Measurements from ENCODE around the gene FAM171A1. TPM values are rescaled to one million over a fixed set of nuclear protein-coding genes. Genes with fewer than 3 reads are reported as not detected.

Gene FAM171A1
- total and polyA plus RNA-seq, 4 donors, result 3.4 to 23.5 (median 9.7) TPM

DNA sequence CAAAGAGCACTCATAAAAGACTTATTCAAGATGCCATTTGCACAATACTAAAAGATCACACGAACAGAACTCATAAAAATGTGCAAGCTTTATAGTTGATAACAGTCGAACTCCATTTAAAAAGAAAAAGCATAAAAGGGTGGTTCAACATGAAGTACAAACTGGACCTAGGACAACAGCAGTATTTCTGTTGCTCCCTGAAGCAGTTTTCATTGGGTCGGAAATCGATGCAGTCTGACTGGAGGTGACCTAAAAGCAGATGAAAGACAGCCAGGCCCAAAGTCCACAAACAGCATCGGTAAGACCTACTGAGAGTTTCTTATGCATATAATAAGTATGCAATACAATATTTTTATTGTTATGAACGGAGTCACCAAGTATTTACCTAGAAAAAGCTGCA, 23.9 kb downstream of the FAM171A1 start:
- no peak overlapping the region for H3K9ac ChIP-seq (ENCODE audit: insufficient read depth in 1 of 2, low read length in 2 of 2)
- 80 to 92% methylated on average over 6 of the region's 6 CpGs for WGBS, 2 donors
- TF ChIP-seq, protein P1, sequence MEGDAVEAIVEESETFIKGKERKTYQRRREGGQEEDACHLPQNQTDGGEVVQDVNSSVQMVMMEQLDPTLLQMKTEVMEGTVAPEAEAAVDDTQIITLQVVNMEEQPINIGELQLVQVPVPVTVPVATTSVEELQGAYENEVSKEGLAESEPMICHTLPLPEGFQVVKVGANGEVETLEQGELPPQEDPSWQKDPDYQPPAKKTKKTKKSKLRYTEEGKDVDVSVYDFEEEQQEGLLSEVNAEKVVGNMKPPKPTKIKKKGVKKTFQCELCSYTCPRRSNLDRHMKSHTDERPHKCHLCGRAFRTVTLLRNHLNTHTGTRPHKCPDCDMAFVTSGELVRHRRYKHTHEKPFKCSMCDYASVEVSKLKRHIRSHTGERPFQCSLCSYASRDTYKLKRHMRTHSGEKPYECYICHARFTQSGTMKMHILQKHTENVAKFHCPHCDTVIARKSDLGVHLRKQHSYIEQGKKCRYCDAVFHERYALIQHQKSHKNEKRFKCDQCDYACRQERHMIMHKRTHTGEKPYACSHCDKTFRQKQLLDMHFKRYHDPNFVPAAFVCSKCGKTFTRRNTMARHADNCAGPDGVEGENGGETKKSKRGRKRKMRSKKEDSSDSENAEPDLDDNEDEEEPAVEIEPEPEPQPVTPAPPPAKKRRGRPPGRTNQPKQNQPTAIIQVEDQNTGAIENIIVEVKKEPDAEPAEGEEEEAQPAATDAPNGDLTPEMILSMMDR (IDR thresholded peaks at IDR 0.05; ENCODE audit: control extremely low read depth, extremely low read depth), result no peak

GRCh38 chr10:15346440-15347141, 24.5 kb downstream of the FAM171A1 start:
- no peaks in the 10 kb centered on the region for H3K27me3 ChIP-seq (ENCODE audit: control insufficient read depth in 3 of 3, insufficient read depth in 3 of 3, low read length in 2 of 3)
- ATAC-seq (ENCODE audit: insufficient read depth, low FRiP score) (no peak), DNase-seq (peak in 2 of 3 donors; percentile 53 to 70)
- WGBS, 2 donors, result 52 to 76% methylated on average over 8 of the region's 8 CpGs
- H3K4me1 ChIP-seq (ENCODE audit: control insufficient read depth in 5 of 5, insufficient read depth in 5 of 5, low read length in 5 of 5), result peaks cover 0 to 59% (median 15%) of the 10 kb centered on the region in 5 donors
- no peak overlapping the region for H3K9ac ChIP-seq (ENCODE audit: insufficient read depth in 1 of 2, low read length in 2 of 2)
- H3K36me3 ChIP-seq (ENCODE audit: control insufficient read depth in 4 of 4, insufficient read depth in 4 of 4, low read length in 4 of 4), result no peaks in the 10 kb centered on the region
- no peaks in the 10 kb centered on the region for H3K9me3 ChIP-seq (ENCODE audit: control insufficient read depth in 4 of 4, insufficient read depth in 3 of 4, low read length in 3 of 4)
- H3K27ac ChIP-seq (ENCODE audit: low read depth in 1 of 2, low read length in 1 of 2), result no peak overlapping the region
- TF ChIP-seq, protein P1 (IDR thresholded peaks at IDR 0.05; ENCODE audit: control extremely low read depth, extremely low read depth), result no peak
- no peak overlapping the region for H3K4me3 ChIP-seq

More for the DNA sequence above, 23.9 kb downstream of the FAM171A1 start:
- Histone ChIP-seq H3K4me3 (no peak overlapping the region), H3K27ac (ENCODE audit: low read depth in 1 of 2, low read length in 1 of 2) (no peak overlapping the region), H3K27me3 (ENCODE audit: control insufficient read depth in 3 of 3, insufficient read depth in 3 of 3, low read length in 2 of 3) (no peaks in the 10 kb centered on the region), H3K36me3 (ENCODE audit: control insufficient read depth in 4 of 4, insufficient read depth in 4 of 4, low read length in 4 of 4) (no peaks in the 10 kb centered on the region), H3K4me1 (ENCODE audit: control insufficient read depth in 5 of 5, insufficient read depth in 5 of 5, low read length in 5 of 5) (peaks cover 0 to 58% (median 10%) of the 10 kb centered on the region in 5 donors), H3K9me3 (ENCODE audit: control insufficient read depth in 4 of 4, insufficient read depth in 3 of 4, low read length in 3 of 4) (no peaks in the 10 kb centered on the region)
- DNase-seq (no peak), ATAC-seq (ENCODE audit: insufficient read depth, low FRiP score) (no peak)

DNA sequence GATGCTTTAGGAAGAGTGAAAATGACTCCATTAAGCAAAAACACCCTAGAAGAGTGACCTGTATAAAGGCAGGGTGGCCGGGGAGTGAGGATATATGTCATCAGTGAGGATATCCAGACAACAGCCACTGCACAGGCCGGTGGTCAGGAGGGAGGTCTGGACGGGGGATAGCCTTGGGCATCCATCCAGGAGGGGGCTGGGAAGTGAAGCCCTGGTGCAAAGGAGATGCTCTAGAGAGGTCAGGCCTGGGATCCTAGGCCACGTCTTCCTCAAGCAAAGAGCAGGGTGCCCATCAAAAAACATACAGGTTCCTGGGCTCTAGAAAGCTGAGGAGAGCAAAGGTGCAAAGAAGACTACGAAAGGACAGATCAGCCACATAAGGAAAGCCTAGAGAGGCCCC, 25.6 kb downstream of the FAM171A1 start:
- TF ChIP-seq, protein P1 (IDR thresholded peaks at IDR 0.05; ENCODE audit: control extremely low read depth, extremely low read depth), result no peak
- no peak overlapping the region for H3K9ac ChIP-seq (ENCODE audit: insufficient read depth in 1 of 2, low read length in 2 of 2)
- no peaks in the 10 kb centered on the region for H3K27me3 ChIP-seq (ENCODE audit: control insufficient read depth in 3 of 3, insufficient read depth in 3 of 3, low read length in 2 of 3)
- no peak for ATAC-seq (ENCODE audit: insufficient read depth, low FRiP score)
- no peak for DNase-seq
- H3K36me3 ChIP-seq (ENCODE audit: control insufficient read depth in 4 of 4, insufficient read depth in 4 of 4, low read length in 4 of 4), result no peaks in the 10 kb centered on the region
- no peak overlapping the region for H3K4me3 ChIP-seq
- H3K27ac ChIP-seq (ENCODE audit: low read depth in 1 of 2, low read length in 1 of 2), result no peak overlapping the region
- no peaks in the 10 kb centered on the region for H3K9me3 ChIP-seq (ENCODE audit: control insufficient read depth in 4 of 4, insufficient read depth in 3 of 4, low read length in 3 of 4)
- WGBS, 2 donors, result 71 to 72% methylated on average over 5 of the region's 5 CpGs
- peaks cover 0 to 65% (median 19%) of the 10 kb centered on the region in 5 donors for H3K4me1 ChIP-seq (ENCODE audit: control insufficient read depth in 5 of 5, insufficient read depth in 5 of 5, low read length in 5 of 5)

All from lung (tissue), 12 donors.